HepG2 (cell line): ENCODE measurements around the gene TACO1. TPM values are rescaled to one million over a fixed set of nuclear protein-coding genes. Genes with fewer than 3 reads are reported as not detected.

Source experiments
- ARID2 ChIP-seq: sonication (generic); formaldehyde crosslinking; IDR thresholded peaks from 2 replicates; pipeline ENCODE4 v1.8.1; 2022; ENCODE audit warnings: mild to moderate bottlenecking, missing genetic modification reagents, borderline replicate concordance
- CHCHD3 ChIP-seq: sonication (generic); formaldehyde crosslinking; IDR thresholded peaks from 2 replicates; pipeline ENCODE4 v1.8.0; 2022; ENCODE audit warnings: mild to moderate bottlenecking, missing genetic modification reagents, moderate library complexity
- CHD2 ChIP-seq: IDR thresholded peaks from 2 replicates; pipeline ENCODE4 v1.6.1; 2011; ENCODE audit warnings: low read depth, low read length, improper control_type of control experiment
- EEA1 ChIP-seq: sonication (generic); formaldehyde crosslinking; IDR thresholded peaks from 2 replicates; pipeline ENCODE4 v1.5.1; 2020; ENCODE audit warnings: mild to moderate bottlenecking, missing genetic modification reagents, borderline replicate concordance
- EZH2 ChIP-seq: conservative IDR thresholded peaks from 2 replicates; pipeline ENCODE4 v1.6.1; 2012; ENCODE audit warnings: mild to moderate bottlenecking, low read depth, low read length, moderate library complexity
- HOXA3 ChIP-seq: sonication (generic); formaldehyde crosslinking; IDR thresholded peaks from 2 replicates; pipeline ENCODE4 v1.5.0; 2020; ENCODE audit warnings: missing genetic modification reagents
- MED1 ChIP-seq: sonication (generic); formaldehyde crosslinking; IDR thresholded peaks from 2 replicates; pipeline ENCODE4 v1.4.0; 2020; ENCODE audit warnings: missing genetic modification reagents
- MIER2 ChIP-seq: IDR thresholded peaks from 2 replicates; pipeline ENCODE4 v1.6.1; 2016; ENCODE audit warnings: missing biosample characterization, missing genetic modification reagents
- MLLT10 ChIP-seq: sonication (generic); formaldehyde crosslinking; IDR thresholded peaks from 2 replicates; pipeline ENCODE4 v1.4.0; 2020; ENCODE audit warnings: missing genetic modification reagents
- NR2F2 ChIP-seq: IDR thresholded peaks from 2 replicates; pipeline ENCODE4 v1.6.1; 2012; ENCODE audit warnings: low read depth, inconsistent platforms, borderline replicate concordance
- NRL ChIP-seq: sonication (generic); formaldehyde crosslinking; IDR thresholded peaks from 2 replicates; pipeline ENCODE4 v1.5.0; 2020; ENCODE audit warnings: missing genetic modification reagents, mild to moderate bottlenecking, moderate library complexity, borderline replicate concordance
- POLR2AphosphoS2 ChIP-seq: IDR thresholded peaks from 2 replicates; pipeline ENCODE4 v1.6.1; 2011; ENCODE audit warnings: low read depth, low read length, improper control_type of control experiment
- RBM39 ChIP-seq: fragments of 200-400 bp; formaldehyde crosslinking; IDR thresholded peaks from one replicate; pipeline ENCODE4 v1.6.1; 2018; ENCODE audit warnings: antibody characterized with exemption, mild to moderate bottlenecking, low read depth, low read length; ENCODE audit not compliant: poor library complexity, severe bottlenecking
- RORA ChIP-seq: sonication (generic); formaldehyde crosslinking; IDR thresholded peaks from 2 replicates; pipeline ENCODE4 v1.5.0; 2020; ENCODE audit warnings: mild to moderate bottlenecking, missing genetic modification reagents, moderate library complexity
- RXRA ChIP-seq: sonication (generic); formaldehyde crosslinking; IDR thresholded peaks from 2 replicates; pipeline ENCODE4 v1.5.1; 2020; ENCODE audit warnings: missing genetic modification reagents
- SNAI1 ChIP-seq: sonication (generic); formaldehyde crosslinking; IDR thresholded peaks from 2 replicates; pipeline ENCODE4 v1.5.0; 2020; ENCODE audit warnings: mild to moderate bottlenecking, missing genetic modification reagents, borderline replicate concordance
- SPEN ChIP-seq: sonication (generic); formaldehyde crosslinking; IDR thresholded peaks from 2 replicates; pipeline ENCODE4 v1.5.1; 2020; ENCODE audit warnings: low read depth, mild to moderate bottlenecking, missing genetic modification reagents
- SRSF9 ChIP-seq: fragments of 200-400 bp; formaldehyde crosslinking; IDR thresholded peaks from 2 replicates; pipeline ENCODE4 v1.6.1; 2018; ENCODE audit warnings: borderline replicate concordance, mild to moderate bottlenecking, low read depth, low read length; ENCODE audit not compliant: insufficient read depth, poor library complexity, severe bottlenecking
- ZFP1 ChIP-seq: IDR thresholded peaks from 2 replicates; pipeline ENCODE4 v1.6.1; 2016
- ZNF225 ChIP-seq: sonication (generic); formaldehyde crosslinking; IDR thresholded peaks from 2 replicates; pipeline ENCODE4 v1.4.0; 2020; ENCODE audit warnings: mild to moderate bottlenecking, missing genetic modification reagents
- ZNF329 ChIP-seq: sonication (generic); formaldehyde crosslinking; IDR thresholded peaks from 2 replicates; pipeline ENCODE4 v1.9.0; 2021; ENCODE audit warnings: low read depth, mild to moderate bottlenecking, missing genetic modification reagents
- ZNF615 ChIP-seq: sonication (generic); formaldehyde crosslinking; IDR thresholded peaks from 2 replicates; pipeline ENCODE4 v1.5.0; 2020; ENCODE audit warnings: mild to moderate bottlenecking, missing genetic modification reagents, borderline replicate concordance
- ZNF746 ChIP-seq: sonication (generic); formaldehyde crosslinking; IDR thresholded peaks from 2 replicates; pipeline ENCODE4 v1.8.0; 2022; ENCODE audit warnings: mild to moderate bottlenecking, missing genetic modification reagents
- ZNF766 ChIP-seq: sonication (generic); formaldehyde crosslinking; IDR thresholded peaks from 2 replicates; pipeline ENCODE4 v1.5.0; 2020; ENCODE audit warnings: missing genetic modification reagents, borderline replicate concordance
- ZNF788 ChIP-seq: sonication (generic); formaldehyde crosslinking; IDR thresholded peaks from 2 replicates; pipeline ENCODE4 v1.5.0; 2020; ENCODE audit warnings: mild to moderate bottlenecking, missing genetic modification reagents, borderline replicate concordance
- ZNF878 ChIP-seq: sonication (generic); formaldehyde crosslinking; IDR thresholded peaks from 2 replicates; pipeline ENCODE4 v1.8.1; 2023; ENCODE audit warnings: mild to moderate bottlenecking, missing genetic modification reagents, moderate library complexity
- ZSCAN9 ChIP-seq: IDR thresholded peaks from 2 replicates; pipeline ENCODE4 v1.6.1; 2016; ENCODE audit warnings: borderline replicate concordance
- polyA plus RNA-seq, 8 experiments: library from polyadenylated mRNA; depleted of rRNA in 3 of 8; stranded (reverse) in 7 of 8; unstranded in 1 of 8; fragments of >200 nt; fragmentation: Illumina TruSeq in 4 of 8; extraction: Trizol in 4 of 8; gene quantifications; 2 replicates each; pipeline versions ENCODE4 v1.2.1 to v1.2.3, GENCODE V29; 2011 to 2016; ENCODE audit warnings: low read depth in 4 of 8, missing spikeins in 1 of 8, mixed read lengths in 1 of 8; ENCODE audit not compliant: insufficient read depth in 1 of 8
- total RNA-seq, 5 experiments: library from RNA; depleted of rRNA; stranded (reverse); fragments of >200 nt; fragmentation: Illumina TruSeq; extraction: Trizol; gene quantifications; 2 replicates each; pipeline ENCODE4 v1.2.3, GENCODE V29; 2016; ENCODE audit warnings: low read depth in 1 of 5
- TF ChIP-seq, protein P1 (sequence below): sonication (generic); formaldehyde crosslinking; IDR thresholded peaks from 2 replicates; pipeline ENCODE4 v1.4.0; 2020; ENCODE audit warnings: missing genetic modification reagents
- TF ChIP-seq, protein P2 (sequence below): sonication (generic); formaldehyde crosslinking; IDR thresholded peaks from 2 replicates; pipeline ENCODE4 v1.5.0; 2020; ENCODE audit warnings: missing genetic modification reagents

TACO1 gene
- total and polyA plus RNA-seq, 2 of the 13 experiments (the other 11 are each of a cell fraction or from before 2014, with no cell fraction given), result 34.7 to 53.6 TPM

DNA sequence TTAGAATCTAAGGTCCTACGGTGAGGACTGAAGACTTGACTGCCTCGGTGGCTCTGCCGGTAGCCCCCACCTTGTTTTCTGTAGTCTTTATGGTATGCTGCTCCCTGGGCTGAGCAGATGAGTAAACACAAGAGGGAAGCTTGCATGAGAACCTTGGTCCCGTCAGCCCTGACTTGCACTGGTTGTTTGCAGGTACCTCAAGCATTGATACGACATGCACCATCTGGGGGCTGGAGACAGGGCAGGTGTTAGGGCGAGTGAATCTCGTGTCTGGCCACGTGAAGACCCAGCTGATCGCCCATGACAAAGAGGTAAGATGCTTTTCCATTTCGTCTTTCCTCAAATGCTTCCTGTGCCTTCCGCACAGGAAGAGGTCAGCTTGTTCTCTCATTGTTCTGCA lies 21.1 kb upstream of the TACO1 start (continued):
- TF ChIP-seq ZNF766 (no peak; the same call in 1 of the 2 replicates), CHD2 (no peak), MED1 (CRISPR knock-in tag) (no peak), NRL (CRISPR knock-in tag) (no peak), ARID2 (no peak), ZNF878 (CRISPR knock-in tag) (no peak), ZSCAN9 (CRISPR knock-in tag) (no peak), ZNF788 (CRISPR knock-in tag) (peak; percentile 33; the same call in 1 of the 2 replicates), NR2F2 (no peak), SPEN (CRISPR knock-in tag) (no peak; the same call in 1 of the 2 replicates), RXRA (CRISPR knock-in tag) (peak; percentile 58; the same call in 1 of the 2 replicates), MIER2 (CRISPR knock-in tag) (peak; percentile 60; the same call in 1 of the 2 replicates), SRSF9 (no peak), MLLT10 (CRISPR knock-in tag) (no peak), ZNF615 (CRISPR knock-in tag) (no peak), RBM39 (no peak), ZNF225 (peak; percentile 31; the same call in 1 of the 2 replicates), SNAI1 (CRISPR knock-in tag) (no peak; the same call in 1 of the 2 replicates), CHCHD3 (CRISPR knock-in tag) (0 out of 2 replicates have a peak, but pooled peaks have one; percentile 36), POLR2AphosphoS2 (no peak), EZH2 (no peak), RORA (CRISPR knock-in tag) (no peak), ZFP1 (CRISPR knock-in tag) (peak; percentile 50; the same call in 1 of the 2 replicates), HOXA3 (peak; percentile 67; the same call in 1 of the 2 replicates), ZNF329 (peak; percentile 22; the same call in 1 of the 2 replicates), ZNF746 (CRISPR knock-in tag) (no peak), EEA1 (CRISPR knock-in tag) (no peak)
- TF ChIP-seq, protein P1, sequence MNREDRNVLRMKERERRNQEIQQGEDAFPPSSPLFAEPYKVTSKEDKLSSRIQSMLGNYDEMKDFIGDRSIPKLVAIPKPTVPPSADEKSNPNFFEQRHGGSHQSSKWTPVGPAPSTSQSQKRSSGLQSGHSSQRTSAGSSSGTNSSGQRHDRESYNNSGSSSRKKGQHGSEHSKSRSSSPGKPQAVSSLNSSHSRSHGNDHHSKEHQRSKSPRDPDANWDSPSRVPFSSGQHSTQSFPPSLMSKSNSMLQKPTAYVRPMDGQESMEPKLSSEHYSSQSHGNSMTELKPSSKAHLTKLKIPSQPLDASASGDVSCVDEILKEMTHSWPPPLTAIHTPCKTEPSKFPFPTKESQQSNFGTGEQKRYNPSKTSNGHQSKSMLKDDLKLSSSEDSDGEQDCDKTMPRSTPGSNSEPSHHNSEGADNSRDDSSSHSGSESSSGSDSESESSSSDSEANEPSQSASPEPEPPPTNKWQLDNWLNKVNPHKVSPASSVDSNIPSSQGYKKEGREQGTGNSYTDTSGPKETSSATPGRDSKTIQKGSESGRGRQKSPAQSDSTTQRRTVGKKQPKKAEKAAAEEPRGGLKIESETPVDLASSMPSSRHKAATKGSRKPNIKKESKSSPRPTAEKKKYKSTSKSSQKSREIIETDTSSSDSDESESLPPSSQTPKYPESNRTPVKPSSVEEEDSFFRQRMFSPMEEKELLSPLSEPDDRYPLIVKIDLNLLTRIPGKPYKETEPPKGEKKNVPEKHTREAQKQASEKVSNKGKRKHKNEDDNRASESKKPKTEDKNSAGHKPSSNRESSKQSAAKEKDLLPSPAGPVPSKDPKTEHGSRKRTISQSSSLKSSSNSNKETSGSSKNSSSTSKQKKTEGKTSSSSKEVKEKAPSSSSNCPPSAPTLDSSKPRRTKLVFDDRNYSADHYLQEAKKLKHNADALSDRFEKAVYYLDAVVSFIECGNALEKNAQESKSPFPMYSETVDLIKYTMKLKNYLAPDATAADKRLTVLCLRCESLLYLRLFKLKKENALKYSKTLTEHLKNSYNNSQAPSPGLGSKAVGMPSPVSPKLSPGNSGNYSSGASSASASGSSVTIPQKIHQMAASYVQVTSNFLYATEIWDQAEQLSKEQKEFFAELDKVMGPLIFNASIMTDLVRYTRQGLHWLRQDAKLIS (CRISPR knock-in tag), result no peak
- TF ChIP-seq, protein P2, sequence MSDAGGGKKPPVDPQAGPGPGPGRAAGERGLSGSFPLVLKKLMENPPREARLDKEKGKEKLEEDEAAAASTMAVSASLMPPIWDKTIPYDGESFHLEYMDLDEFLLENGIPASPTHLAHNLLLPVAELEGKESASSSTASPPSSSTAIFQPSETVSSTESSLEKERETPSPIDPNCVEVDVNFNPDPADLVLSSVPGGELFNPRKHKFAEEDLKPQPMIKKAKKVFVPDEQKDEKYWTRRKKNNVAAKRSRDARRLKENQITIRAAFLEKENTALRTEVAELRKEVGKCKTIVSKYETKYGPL, result no peak
